GM13976 (cell line): Measurements from ENCODE around the gene RSRC1.

Source experiments
- DNase-seq: peaks from one replicate; pipeline ENCODE4 v3.0.0; 2012; ENCODE audit warnings: low spot score
- CTCF ChIP-seq: IDR thresholded peaks from 2 replicates; pipeline ENCODE4 v1.5.1; 2012; ENCODE audit warnings: borderline replicate concordance, mild to moderate bottlenecking; ENCODE audit not compliant: insufficient read depth; ENCODE audit errors: extremely low read depth, missing control alignments, control extremely low read depth
- in situ Hi-C: fragments of 300-500 bp; cut with MboI; formaldehyde crosslinking; loops from one replicate; pipeline ENCODE4 v1.12.0; 2022; ENCODE audit warnings: low sequenced_read_pairs, mixed read lengths, inconsistent platforms; ENCODE audit not compliant: unreplicated experiment

Gene RSRC1

GRCh38 chr3:158354713-158355112 lies 244.8 kb downstream of the RSRC1 start:
- DNase-seq: no peak
- in situ Hi-C loops: no loop called here
- TF ChIP-seq CTCF: no peak

GRCh38 chr3:158355623-158356588 lies 246.0 kb downstream of the RSRC1 start:
- no peak for DNase-seq
- in situ Hi-C loops: no loop called here
- TF ChIP-seq CTCF: no peak

- no peak for TF ChIP-seq CTCF
- in situ Hi-C loops: no loop called here
- DNase-seq: no peak
Observed at GRCh38 chr3:158359339-158359738, 249.4 kb downstream of the RSRC1 start.

- no peak for TF ChIP-seq CTCF
- in situ Hi-C loops: no loop called here
- no peak for DNase-seq
Observed at GRCh38 chr3:158360756-158361448, 251.0 kb downstream of the RSRC1 start.

- in situ Hi-C loops: no loop called here
- no peak for TF ChIP-seq CTCF
- no peak for DNase-seq
Observed at GRCh38 chr3:158368271-158368670, 258.4 kb downstream of the RSRC1 start.

- TF ChIP-seq CTCF: no peak
Observed at GRCh38 chr3:158369279-158369678, 259.4 kb downstream of the RSRC1 start.

More at GRCh38 chr3:158369279-158369678, 259.4 kb downstream of the RSRC1 start:
- no peak for DNase-seq
- in situ Hi-C loops: no loop called here
